Muscle of leg (tissue), 11 donors: Measurements from ENCODE around the gene C13orf42. TPM values are rescaled to one million over a fixed set of nuclear protein-coding genes. Genes with fewer than 3 reads are reported as not detected.
A peak's percentile ranks its signal among the peaks of the same experiment; 100 is the strongest.
"Not testable (repeated sequence)": the region's sequence is repeated elsewhere in the genome, so short reads cannot be mapped to it uniquely, and the experiment has no call there.

ENCODE experiments used
- DNase-seq: peaks from one replicate; pipeline ENCODE4 v3.0.0; 2013
- H3K27ac ChIP-seq: one replicate; pipeline ENCODE4 v1.5.1; 2013; ENCODE audit warnings: mild to moderate bottlenecking, low read length, control low read depth
- H3K27me3 ChIP-seq: one replicate; pipeline ENCODE4 v1.6.1; 2013; ENCODE audit warnings: low read length; ENCODE audit not compliant: control insufficient read depth, insufficient read depth
- H3K36me3 ChIP-seq: one replicate; pipeline ENCODE4 v1.6.1; 2013; ENCODE audit warnings: low read length; ENCODE audit not compliant: control insufficient read depth, insufficient read depth
- H3K4me1 ChIP-seq: one replicate; pipeline ENCODE4 v1.6.1; 2013; ENCODE audit warnings: low read length; ENCODE audit not compliant: control insufficient read depth, insufficient read depth
- H3K4me3 ChIP-seq: one replicate; pipeline ENCODE4 v1.5.1; 2013; ENCODE audit warnings: low read length, control low read depth
- H3K9me3 ChIP-seq: replicated peaks from 2 replicates; pipeline ENCODE4 v1.6.1; 2013; ENCODE audit warnings: low read depth, low read length; ENCODE audit not compliant: control insufficient read depth
- WGBS: methylation state at CpG from one replicate; pipeline ENCODE4 v1.1.5; 2013; ENCODE audit warnings: missing lambda C conversion rate; ENCODE audit not compliant: insufficient coverage; 5-methylcytosine and 5-hydroxymethylcytosine counted together
- polyA plus RNA-seq, 8 donors: library from polyadenylated mRNA; unstranded; fragments of 120-200 nt; gene quantifications; one replicate each; pipeline versions ENCODE4 v1.2.1 to v1.2.3, GENCODE V29; 2013; ENCODE audit warnings: inconsistent platforms in 1 of 8, low replicate concordance in 1 of 8; ENCODE audit not compliant: insufficient read length in 8 of 8, insufficient read depth in 1 of 8
- total RNA-seq: library from RNA; stranded (reverse); fragments of 120-200 nt; gene quantifications from one replicate; pipeline ENCODE4 v1.2.4, GENCODE V29; 2013

C13orf42 gene
- total and polyA plus RNA-seq, 9 donors, result 0.04 to 0.09 (median 0.05) TPM; not detected in 4

DNA sequence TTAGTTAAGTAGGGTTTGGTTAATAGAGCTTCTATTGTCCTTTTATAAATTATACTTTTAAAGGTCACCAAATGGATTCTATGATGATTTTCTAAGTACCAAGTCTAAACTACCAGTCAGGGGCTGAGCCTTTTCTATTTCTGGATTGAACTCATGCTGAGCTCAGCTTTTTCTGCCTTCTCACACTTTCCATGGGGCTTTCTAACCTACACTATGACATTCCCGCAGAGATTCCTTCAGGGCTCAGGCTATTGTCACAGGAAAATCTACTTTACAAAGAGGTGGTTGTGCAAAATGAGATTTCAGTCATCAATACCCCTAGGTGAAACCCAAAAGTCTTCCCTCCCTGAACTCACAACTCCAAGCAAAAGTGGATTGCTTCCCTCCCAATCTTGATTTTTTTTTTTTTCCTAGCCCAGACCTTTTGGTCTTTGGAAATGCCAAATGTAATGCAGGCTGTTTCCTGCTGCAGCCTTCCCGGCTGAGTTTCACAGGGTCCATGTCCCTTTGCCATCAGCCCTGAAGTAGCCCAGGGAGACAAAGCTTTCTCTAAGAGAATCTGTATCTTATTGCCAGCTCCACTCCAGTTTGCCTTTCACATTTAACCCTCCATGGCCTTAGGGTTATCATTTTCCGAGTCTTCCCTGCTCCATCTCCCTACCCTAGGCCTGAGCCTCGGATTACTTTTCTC is 13.6 kb downstream of the C13orf42 start:
- Histone ChIP-seq H3K9me3 (no peaks in the 10 kb centered on the region), H3K27ac (no peak overlapping the region), H3K4me3 (no peak overlapping the region), H3K36me3 (no peaks in the 10 kb centered on the region), H3K4me1 (no peaks in the 10 kb centered on the region), H3K27me3 (no peaks in the 10 kb centered on the region)
- 56% methylated on average over 3 of the region's 4 CpGs for WGBS
- no peak for DNase-seq

DNA sequence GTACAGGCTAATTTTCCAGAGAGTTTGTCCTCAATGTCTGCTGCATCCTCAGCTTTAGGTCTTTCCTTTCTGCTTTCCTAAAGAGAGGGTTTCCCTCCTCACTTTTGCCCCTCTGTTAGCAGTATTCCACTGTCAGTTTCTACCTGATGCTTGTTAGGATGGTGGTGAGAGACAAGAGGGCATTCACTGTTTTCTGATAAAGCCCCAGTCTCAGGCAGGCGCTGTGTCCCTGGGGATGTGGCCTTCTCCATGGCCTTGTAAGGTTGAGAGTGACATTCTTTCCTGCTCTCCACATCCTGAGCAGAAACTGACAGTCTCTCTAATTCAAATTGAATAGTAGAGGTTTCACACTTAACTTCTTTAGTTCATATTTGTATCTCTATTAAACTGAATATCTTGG is 14.9 kb downstream of the C13orf42 start:
- H3K9me3 ChIP-seq, result no peaks in the 10 kb centered on the region
- no CpG with 5 or more reads among the region's 1 CpG for WGBS
- DNase-seq, result no peak
- no peaks in the 10 kb centered on the region for H3K36me3 ChIP-seq
- no peaks in the 10 kb centered on the region for H3K4me1 ChIP-seq
- H3K27ac ChIP-seq, result no peak overlapping the region
- H3K27me3 ChIP-seq, result no peaks in the 10 kb centered on the region
- no peak overlapping the region for H3K4me3 ChIP-seq

DNA sequence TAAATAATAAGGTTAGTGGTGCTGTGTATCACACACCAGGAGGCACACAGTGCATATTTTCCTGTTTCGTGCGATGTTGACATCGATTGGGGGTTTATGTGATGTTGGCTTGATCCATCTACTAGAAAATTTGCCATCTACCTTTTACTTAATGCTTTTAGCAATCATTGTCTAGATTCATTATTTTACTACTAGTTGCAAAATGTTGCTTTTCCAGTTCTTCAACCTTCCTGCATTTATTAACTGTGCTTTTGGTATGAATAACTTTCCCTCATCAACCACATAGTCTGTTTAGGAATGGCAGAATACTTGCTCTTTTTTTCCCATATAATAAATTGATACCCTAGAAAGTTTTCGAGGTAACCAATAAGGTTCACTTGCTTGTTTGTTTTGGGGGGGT is 17.5 kb downstream of the C13orf42 start:
- Histone ChIP-seq H3K4me3 (no peak overlapping the region), H3K4me1 (no peaks in the 10 kb centered on the region), H3K9me3 (no peaks in the 10 kb centered on the region), H3K27ac (no peak overlapping the region), H3K36me3 (no peaks in the 10 kb centered on the region), H3K27me3 (peaks cover 2% of the 10 kb centered on the region)
- no peak for DNase-seq
- WGBS, result no CpG with 5 or more reads among the region's 4 CpGs

DNA sequence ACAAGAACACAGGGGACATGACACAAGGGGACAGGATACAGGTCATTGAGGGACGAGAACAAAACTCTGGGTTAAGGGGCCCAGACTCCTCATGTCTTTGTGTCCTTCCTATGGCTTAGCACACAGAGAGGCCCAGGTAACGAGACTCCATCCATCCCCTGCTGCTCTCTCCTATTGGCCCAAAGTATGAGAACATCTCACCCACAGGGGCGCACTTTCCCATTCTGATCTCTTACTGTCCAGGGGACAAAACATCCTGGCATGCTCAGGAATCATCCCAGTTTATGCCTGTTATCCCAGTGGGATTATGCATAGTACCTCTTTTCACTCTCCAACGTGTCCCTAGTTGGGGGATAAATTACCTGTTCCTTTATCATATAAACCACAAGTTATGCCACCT is 19.2 kb downstream of the C13orf42 start:
- 79% methylated on average over 2 of the region's 4 CpGs for WGBS
- Histone ChIP-seq H3K4me1 (no peaks in the 10 kb centered on the region), H3K27me3 (peaks cover 2% of the 10 kb centered on the region), H3K9me3 (no peaks in the 10 kb centered on the region), H3K4me3 (no peak overlapping the region), H3K27ac (no peak overlapping the region), H3K36me3 (no peaks in the 10 kb centered on the region)
- DNase-seq, result no peak

DNA sequence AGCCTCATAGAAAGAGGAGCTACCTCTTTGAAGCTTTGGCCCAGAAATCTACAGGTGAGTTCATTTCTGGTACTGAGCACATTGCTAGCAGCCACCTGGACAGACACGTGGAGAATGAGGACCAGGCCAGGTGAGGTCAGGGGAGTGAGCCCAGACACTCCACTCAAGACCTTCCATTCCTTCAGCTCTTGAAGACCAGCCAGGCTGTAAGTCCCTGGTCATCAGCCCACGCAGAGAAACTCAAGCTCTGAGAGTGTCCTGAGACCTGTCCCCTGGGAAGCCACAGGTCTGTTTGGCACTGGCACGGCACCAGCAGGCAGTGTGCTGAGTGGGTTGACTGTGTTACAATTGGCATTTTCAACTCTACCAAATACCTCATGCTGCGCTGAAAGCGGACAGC is 27.4 kb downstream of the C13orf42 start:
- Histone ChIP-seq H3K4me1 (no peaks in the 10 kb centered on the region), H3K27ac (no peak overlapping the region), H3K27me3 (no peaks in the 10 kb centered on the region), H3K9me3 (no peaks in the 10 kb centered on the region), H3K4me3 (no peak overlapping the region), H3K36me3 (no peaks in the 10 kb centered on the region)
- WGBS, result 96% methylated on average over 4 of the region's 5 CpGs
- DNase-seq, result no peak

DNA sequence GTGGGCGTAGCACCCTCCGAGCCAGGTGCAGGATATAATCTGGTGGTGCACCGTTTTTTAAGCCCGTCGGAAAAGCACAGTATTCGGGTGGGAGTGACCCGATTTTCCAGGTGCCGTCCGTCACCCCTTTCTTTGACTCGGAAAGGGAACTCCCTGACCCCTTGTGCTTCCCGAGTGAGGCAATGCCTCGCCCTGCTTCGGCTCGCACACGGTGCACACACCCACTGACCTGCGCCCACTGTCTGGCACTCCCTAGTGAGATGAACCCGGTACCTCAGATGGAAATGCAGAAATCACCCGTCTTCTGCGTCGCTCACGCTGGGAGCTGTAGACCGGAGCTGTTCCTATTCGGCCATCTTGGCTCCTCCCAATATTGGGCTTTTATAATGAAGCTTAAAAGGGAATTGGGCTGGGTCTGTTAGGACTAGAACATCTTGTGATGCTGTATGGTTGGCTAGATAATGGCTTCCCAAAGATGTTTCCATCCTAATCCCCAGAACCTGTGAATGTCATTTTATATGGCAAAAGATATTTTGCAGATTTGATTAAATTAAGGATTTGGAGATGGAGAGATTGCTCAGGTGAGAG is 30.5 kb downstream of the C13orf42 start:
- H3K36me3 ChIP-seq, H3K27ac ChIP-seq, DNase-seq, H3K27me3 ChIP-seq, H3K4me1 ChIP-seq, H3K4me3 ChIP-seq, H3K9me3 ChIP-seq: not testable (repeated sequence)
- no CpG with 5 or more reads among the region's 23 CpGs for WGBS

DNA sequence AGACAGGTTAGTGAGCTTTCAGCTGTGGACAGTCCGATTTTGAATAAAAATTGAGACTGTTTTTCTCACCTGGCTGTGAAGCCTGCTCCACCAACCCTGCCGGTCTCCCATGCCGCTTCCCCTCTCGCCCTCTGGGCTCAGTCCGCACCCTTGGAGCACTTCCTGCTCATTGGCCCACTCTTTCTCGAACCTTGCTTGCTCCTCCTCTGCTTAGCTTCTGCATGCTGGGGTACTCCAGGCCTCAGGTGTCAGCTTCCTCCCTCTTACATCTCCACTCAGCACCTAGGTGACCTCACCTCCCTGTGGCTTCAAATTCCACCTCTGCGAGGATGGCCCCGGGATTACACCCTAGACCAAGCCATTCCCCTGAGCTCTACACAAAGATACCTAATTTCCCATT is 39.6 kb downstream of the C13orf42 start:
- Histone ChIP-seq H3K27ac (no peak overlapping the region), H3K4me3 (no peak overlapping the region), H3K27me3 (no peaks in the 10 kb centered on the region), H3K9me3 (no peaks in the 10 kb centered on the region), H3K4me1 (peaks cover 7% of the 10 kb centered on the region), H3K36me3 (no peaks in the 10 kb centered on the region)
- WGBS, result 67% methylated on average over 8 of the region's 8 CpGs
- DNase-seq, result no peak

DNA sequence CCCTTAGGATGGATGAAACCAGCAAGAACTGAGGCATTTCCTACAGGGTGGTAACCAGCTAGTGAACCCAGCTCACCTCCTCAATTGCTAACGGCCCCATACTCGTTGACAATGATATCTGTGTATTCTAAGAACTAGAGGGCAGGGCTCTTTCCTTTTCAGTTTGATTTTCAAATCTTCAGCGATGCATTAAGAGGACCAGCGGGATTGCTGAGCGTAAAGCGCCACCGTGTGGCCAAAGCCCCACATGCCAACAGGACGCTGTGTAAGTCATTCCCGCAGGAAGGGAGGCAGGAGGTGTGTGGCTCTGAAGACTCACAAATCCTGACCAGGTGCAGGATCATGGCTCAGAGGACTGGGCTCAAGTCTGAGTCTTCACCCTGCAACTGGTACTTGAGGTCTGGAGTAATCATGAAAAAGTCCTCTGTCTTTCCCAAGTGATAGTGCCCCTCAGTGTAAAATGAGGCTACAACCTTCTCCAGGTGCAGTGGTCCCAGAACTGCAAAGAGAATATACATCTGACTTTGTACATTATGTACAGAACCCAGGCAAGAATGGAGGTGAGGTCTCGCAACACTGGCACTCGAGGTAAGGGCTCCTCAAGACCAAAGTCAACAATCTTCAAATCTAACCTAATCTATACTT is 40.9 kb downstream of the C13orf42 start:
- Histone ChIP-seq H3K36me3 (no peaks in the 10 kb centered on the region), H3K4me3 (no peak overlapping the region), H3K9me3 (no peaks in the 10 kb centered on the region), H3K27ac (no peak overlapping the region), H3K4me1 (peaks cover 13% of the 10 kb centered on the region), H3K27me3 (no peaks in the 10 kb centered on the region)
- 1% methylated on average over 7 of the region's 11 CpGs for WGBS
- DNase-seq, result peak; percentile 89

DNA sequence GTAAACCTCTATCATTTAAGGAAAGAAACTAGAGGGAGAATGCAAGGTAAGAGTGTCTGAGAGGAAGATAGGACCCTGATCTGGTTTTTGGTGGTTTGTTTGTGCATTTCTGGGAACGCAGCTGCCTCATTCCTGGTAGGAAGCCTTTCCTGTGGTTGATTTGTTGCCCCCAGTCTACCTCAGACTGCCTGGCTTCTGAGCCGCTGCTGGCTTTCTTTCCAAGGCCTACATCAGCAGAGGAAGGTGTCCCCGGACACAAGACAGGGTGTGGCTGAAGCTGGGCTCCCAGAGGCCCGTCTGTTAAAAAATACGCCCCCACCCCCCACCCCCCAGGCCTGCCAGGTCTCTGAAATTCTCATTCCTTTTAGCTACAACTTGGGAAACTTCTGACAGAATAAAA is 42.6 kb downstream of the C13orf42 start:
- H3K27me3 ChIP-seq, result no peaks in the 10 kb centered on the region
- DNase-seq, result no peak
- 38% methylated on average over 3 of the region's 5 CpGs for WGBS
- H3K4me1 ChIP-seq, result peaks cover 13% of the 10 kb centered on the region
- no peak overlapping the region for H3K27ac ChIP-seq
- no peaks in the 10 kb centered on the region for H3K9me3 ChIP-seq
- H3K4me3 ChIP-seq, result no peak overlapping the region
- no peaks in the 10 kb centered on the region for H3K36me3 ChIP-seq

DNA sequence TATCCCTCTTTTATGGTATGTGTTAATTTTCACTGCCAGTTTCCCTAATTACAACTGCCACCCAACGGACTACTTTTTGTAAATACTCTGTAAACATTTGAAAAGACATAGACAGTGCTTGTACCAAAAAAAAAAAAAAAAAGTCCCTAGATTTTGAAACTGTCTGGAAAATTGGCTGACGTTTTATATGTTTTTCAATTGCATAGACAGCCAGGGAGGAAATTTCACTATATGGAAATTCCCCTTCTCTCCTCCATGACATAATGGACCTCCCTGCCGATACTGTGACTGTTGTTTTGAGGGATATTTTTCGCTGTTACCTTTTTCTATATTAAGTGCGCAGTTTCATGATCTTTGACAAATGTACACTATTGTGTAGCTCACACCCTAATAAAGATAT is 43.4 kb downstream of the C13orf42 start:
- no CpG with 5 or more reads among the region's 5 CpGs for WGBS
- Histone ChIP-seq H3K9me3 (no peaks in the 10 kb centered on the region), H3K36me3 (no peaks in the 10 kb centered on the region), H3K27me3 (no peaks in the 10 kb centered on the region), H3K27ac (peak overlapping the region; percentile 32), H3K4me1 (peaks cover 13% of the 10 kb centered on the region), H3K4me3 (no peak overlapping the region)
- peak; percentile 75 for DNase-seq
